ENCODE measurements around the gene RNF128.

GRCh38 chrX:106698693-106699092 is 27.8 kb upstream of the RNF128 start:
- TF ChIP-seq CTCF (IDR thresholded peaks at IDR 0.05) (no peak), POLR2A (IDR thresholded peaks at IDR 0.05) (no peak)
